HEK293 (cell line): ENCODE measurements around the gene ELN.

Source experiments
- CTCF ChIA-PET: fragments of 350-600 bp; formaldehyde crosslinking; extraction: SDS; loops from one replicate; lab custom pipeline; 2021; ENCODE audit warnings: antibody characterized with exemption; lab: Yijun Ruan, JAX
- POLR2A ChIA-PET: fragments of 300-600 bp; formaldehyde crosslinking; extraction: SDS; loops from one replicate; lab custom pipeline; 2020; ENCODE audit warnings: antibody characterized with exemption, inconsistent platforms; lab: Yijun Ruan, JAX
- H3K27ac ChIP-seq: fragments of 200-500 bp; sonication (Bioruptor generic); 2 replicates; pipeline ENCODE4 v1.5.1; 2014; ENCODE audit warnings: low read depth, low read length, control low read depth, inconsistent platforms; ENCODE audit errors: extremely low read depth
- H3K36me3 ChIP-seq, 2 experiments: fragments of 200-500 bp in 1 of 2; sonication (Bioruptor generic) in 1 of 2; 1 replicate in 1 of 2; 2 replicates in 1 of 2; pipeline ENCODE4 v1.5.1; 2014 to 2017; ENCODE audit warnings: inconsistent platforms in 2 of 2, low read length in 2 of 2; ENCODE audit not compliant: control insufficient read depth in 2 of 2, insufficient read depth in 1 of 2
- H3K4me1 ChIP-seq: fragments of 200-500 bp; sonication (Bioruptor generic); 2 replicates; pipeline ENCODE4 v1.5.1; 2014; ENCODE audit warnings: mild to moderate bottlenecking, low read length, inconsistent platforms; ENCODE audit not compliant: control insufficient read depth, insufficient read depth
- H3K4me3 ChIP-seq: 2 replicates; pipeline ENCODE4 v1.5.1; 2011; ENCODE audit warnings: low read depth, mild to moderate bottlenecking, control low read depth, low read length, moderate library complexity
- H3K9me3 ChIP-seq: fragments of 200-500 bp; sonication (Bioruptor generic); 2 replicates; pipeline ENCODE4 v1.5.1; 2014; ENCODE audit warnings: low read depth, low read length, inconsistent platforms; ENCODE audit not compliant: control insufficient read depth, insufficient read depth
- KLF16 ChIP-seq: fragments of 450-650 bp; formaldehyde crosslinking; IDR thresholded peaks from 2 replicates; pipeline ENCODE4 v1.5.1; 2017; ENCODE audit warnings: missing biosample characterization, missing genetic modification characterization
- SALL2 ChIP-seq: fragments of 450-650 bp; formaldehyde crosslinking; IDR thresholded peaks from 2 replicates; pipeline ENCODE4 v1.5.0; 2017; ENCODE audit warnings: missing biosample characterization, mild to moderate bottlenecking, missing genetic modification characterization, borderline replicate concordance
- ZBTB17 ChIP-seq: fragments of 450-650 bp; formaldehyde crosslinking; IDR thresholded peaks from 2 replicates; pipeline ENCODE4 v1.5.1; 2016; ENCODE audit warnings: missing biosample characterization, missing genetic modification characterization
- ZBTB8A ChIP-seq: fragments of 450-650 bp; formaldehyde crosslinking; IDR thresholded peaks from 2 replicates; pipeline ENCODE4 v1.5.1; 2016; ENCODE audit warnings: missing biosample characterization, missing genetic modification characterization
- ZNF280C ChIP-seq: fragments of 450-650 bp; formaldehyde crosslinking; IDR thresholded peaks from 2 replicates; pipeline ENCODE4 v1.5.1; 2016; ENCODE audit warnings: missing biosample characterization, missing genetic modification characterization
- ZNF324 ChIP-seq: fragments of 450-650 bp; formaldehyde crosslinking; IDR thresholded peaks from 2 replicates; pipeline ENCODE4 v1.5.1; 2016; ENCODE audit warnings: missing biosample characterization, missing genetic modification characterization
- ZNF423 ChIP-seq: fragments of 450-650 bp; formaldehyde crosslinking; IDR thresholded peaks from 2 replicates; pipeline ENCODE4 v1.5.1; 2016; ENCODE audit warnings: missing biosample characterization, missing genetic modification characterization
- ZNF449 ChIP-seq: fragments of 450-650 bp; formaldehyde crosslinking; IDR thresholded peaks from 2 replicates; pipeline ENCODE4 v1.5.1; 2017; ENCODE audit warnings: missing biosample characterization, mild to moderate bottlenecking, missing genetic modification characterization, moderate library complexity
- ZNF48 ChIP-seq: fragments of 450-650 bp; formaldehyde crosslinking; IDR thresholded peaks from 2 replicates; pipeline ENCODE4 v1.5.1; 2016; ENCODE audit warnings: missing biosample characterization, missing genetic modification characterization
- ZNF510 ChIP-seq: fragments of 450-650 bp; formaldehyde crosslinking; IDR thresholded peaks from 2 replicates; pipeline ENCODE4 v1.5.1; 2018; ENCODE audit warnings: mild to moderate bottlenecking, missing genetic modification characterization, missing biosample characterization; ENCODE audit not compliant: insufficient replicate concordance
- ZNF521 ChIP-seq: fragments of 450-650 bp; formaldehyde crosslinking; IDR thresholded peaks from 2 replicates; pipeline ENCODE4 v1.5.1; 2017; ENCODE audit warnings: missing biosample characterization, mild to moderate bottlenecking, missing genetic modification characterization
- ZNF624 ChIP-seq: fragments of 450-650 bp; formaldehyde crosslinking; IDR thresholded peaks from 2 replicates; pipeline ENCODE4 v1.5.1; 2017; ENCODE audit warnings: missing biosample characterization, missing genetic modification characterization
- ZSCAN18 ChIP-seq: fragments of 450-650 bp; formaldehyde crosslinking; IDR thresholded peaks from 2 replicates; pipeline ENCODE4 v1.5.1; 2016; ENCODE audit warnings: missing biosample characterization, missing genetic modification characterization
- TF ChIP-seq, protein P1 (sequence below): fragments of 450-650 bp; formaldehyde crosslinking; IDR thresholded peaks from 2 replicates; pipeline ENCODE4 v1.5.1; 2016; ENCODE audit warnings: missing biosample characterization, missing genetic modification characterization
- TF ChIP-seq, protein P2 (sequence below): fragments of 450-650 bp; formaldehyde crosslinking; IDR thresholded peaks from 2 replicates; pipeline ENCODE4 v1.5.1; 2016; ENCODE audit warnings: missing biosample characterization, missing genetic modification characterization
- TF ChIP-seq, protein P3 (sequence below): fragments of 450-650 bp; formaldehyde crosslinking; IDR thresholded peaks from 2 replicates; pipeline ENCODE4 v1.5.0; 2017; ENCODE audit warnings: missing biosample characterization, missing genetic modification characterization, borderline replicate concordance

The ELN gene

DNA sequence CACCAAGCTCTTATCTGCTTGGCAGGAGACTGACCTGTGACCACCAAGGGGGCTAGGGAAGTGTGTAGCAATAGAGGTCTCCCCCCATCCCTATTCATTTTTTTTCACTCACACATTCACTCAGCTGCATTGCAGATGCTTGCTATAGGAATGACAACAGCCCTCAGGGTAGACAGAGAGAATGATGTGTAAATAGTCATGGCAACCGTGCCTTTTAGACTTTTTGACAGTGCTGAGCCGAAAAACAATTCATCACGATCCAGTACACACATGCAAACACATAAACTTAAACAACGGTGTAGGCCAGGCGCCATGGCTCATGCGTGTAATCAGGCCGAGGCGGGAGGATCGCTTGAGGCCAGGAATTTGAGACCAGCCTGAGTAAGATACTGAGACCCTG is 7.6 kb upstream of the ELN start:
- TF ChIP-seq ZSCAN18 (tag by site-specific recombination) (no peak), ZNF624 (tag by site-specific recombination) (no peak), ZNF280C (no peak), ZBTB17 (tag by site-specific recombination) (no peak), SALL2 (tag by site-specific recombination) (no peak), ZNF510 (tag by site-specific recombination) (no peak), ZNF324 (tag by site-specific recombination) (no peak), ZNF48 (tag by site-specific recombination) (no peak), KLF16 (tag by site-specific recombination) (no peak), ZBTB8A (no peak), ZNF423 (no peak), ZNF449 (tag by site-specific recombination) (no peak), ZNF521 (tag by site-specific recombination) (no peak)
- TF ChIP-seq, protein P1, sequence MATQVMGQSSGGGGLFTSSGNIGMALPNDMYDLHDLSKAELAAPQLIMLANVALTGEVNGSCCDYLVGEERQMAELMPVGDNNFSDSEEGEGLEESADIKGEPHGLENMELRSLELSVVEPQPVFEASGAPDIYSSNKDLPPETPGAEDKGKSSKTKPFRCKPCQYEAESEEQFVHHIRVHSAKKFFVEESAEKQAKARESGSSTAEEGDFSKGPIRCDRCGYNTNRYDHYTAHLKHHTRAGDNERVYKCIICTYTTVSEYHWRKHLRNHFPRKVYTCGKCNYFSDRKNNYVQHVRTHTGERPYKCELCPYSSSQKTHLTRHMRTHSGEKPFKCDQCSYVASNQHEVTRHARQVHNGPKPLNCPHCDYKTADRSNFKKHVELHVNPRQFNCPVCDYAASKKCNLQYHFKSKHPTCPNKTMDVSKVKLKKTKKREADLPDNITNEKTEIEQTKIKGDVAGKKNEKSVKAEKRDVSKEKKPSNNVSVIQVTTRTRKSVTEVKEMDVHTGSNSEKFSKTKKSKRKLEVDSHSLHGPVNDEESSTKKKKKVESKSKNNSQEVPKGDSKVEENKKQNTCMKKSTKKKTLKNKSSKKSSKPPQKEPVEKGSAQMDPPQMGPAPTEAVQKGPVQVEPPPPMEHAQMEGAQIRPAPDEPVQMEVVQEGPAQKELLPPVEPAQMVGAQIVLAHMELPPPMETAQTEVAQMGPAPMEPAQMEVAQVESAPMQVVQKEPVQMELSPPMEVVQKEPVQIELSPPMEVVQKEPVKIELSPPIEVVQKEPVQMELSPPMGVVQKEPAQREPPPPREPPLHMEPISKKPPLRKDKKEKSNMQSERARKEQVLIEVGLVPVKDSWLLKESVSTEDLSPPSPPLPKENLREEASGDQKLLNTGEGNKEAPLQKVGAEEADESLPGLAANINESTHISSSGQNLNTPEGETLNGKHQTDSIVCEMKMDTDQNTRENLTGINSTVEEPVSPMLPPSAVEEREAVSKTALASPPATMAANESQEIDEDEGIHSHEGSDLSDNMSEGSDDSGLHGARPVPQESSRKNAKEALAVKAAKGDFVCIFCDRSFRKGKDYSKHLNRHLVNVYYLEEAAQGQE (tag by site-specific recombination), result no peak
- TF ChIP-seq, protein P2, sequence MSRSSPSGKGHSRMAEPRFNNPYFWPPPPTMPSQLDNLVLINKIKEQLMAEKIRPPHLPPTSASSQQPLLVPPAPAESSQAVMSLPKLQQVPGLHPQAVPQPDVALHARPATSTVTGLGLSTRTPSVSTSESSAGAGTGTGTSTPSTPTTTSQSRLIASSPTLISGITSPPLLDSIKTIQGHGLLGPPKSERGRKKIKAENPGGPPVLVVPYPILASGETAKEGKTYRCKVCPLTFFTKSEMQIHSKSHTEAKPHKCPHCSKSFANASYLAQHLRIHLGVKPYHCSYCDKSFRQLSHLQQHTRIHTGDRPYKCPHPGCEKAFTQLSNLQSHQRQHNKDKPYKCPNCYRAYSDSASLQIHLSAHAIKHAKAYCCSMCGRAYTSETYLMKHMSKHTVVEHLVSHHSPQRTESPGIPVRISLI (tag by site-specific recombination), result no peak
- TF ChIP-seq, protein P3, sequence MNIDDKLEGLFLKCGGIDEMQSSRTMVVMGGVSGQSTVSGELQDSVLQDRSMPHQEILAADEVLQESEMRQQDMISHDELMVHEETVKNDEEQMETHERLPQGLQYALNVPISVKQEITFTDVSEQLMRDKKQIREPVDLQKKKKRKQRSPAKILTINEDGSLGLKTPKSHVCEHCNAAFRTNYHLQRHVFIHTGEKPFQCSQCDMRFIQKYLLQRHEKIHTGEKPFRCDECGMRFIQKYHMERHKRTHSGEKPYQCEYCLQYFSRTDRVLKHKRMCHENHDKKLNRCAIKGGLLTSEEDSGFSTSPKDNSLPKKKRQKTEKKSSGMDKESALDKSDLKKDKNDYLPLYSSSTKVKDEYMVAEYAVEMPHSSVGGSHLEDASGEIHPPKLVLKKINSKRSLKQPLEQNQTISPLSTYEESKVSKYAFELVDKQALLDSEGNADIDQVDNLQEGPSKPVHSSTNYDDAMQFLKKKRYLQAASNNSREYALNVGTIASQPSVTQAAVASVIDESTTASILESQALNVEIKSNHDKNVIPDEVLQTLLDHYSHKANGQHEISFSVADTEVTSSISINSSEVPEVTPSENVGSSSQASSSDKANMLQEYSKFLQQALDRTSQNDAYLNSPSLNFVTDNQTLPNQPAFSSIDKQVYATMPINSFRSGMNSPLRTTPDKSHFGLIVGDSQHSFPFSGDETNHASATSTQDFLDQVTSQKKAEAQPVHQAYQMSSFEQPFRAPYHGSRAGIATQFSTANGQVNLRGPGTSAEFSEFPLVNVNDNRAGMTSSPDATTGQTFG, result no peak
- Histone ChIP-seq H3K4me1 (no peaks in the 10 kb centered on the region), H3K27ac (no peak overlapping the region), H3K9me3 (no peaks in the 10 kb centered on the region), H3K36me3 (no peaks in the 10 kb centered on the region), H3K4me3 (no peak overlapping the region)
- CTCF ChIA-PET, result interaction anchor here (1.1 kb wide), 1 partner anchor 380 kb away, joined by 3 read pairs; no protein-coding TSS in a partner anchor
- POLR2A ChIA-PET, result interaction anchor here (0.7 kb wide), 1 partner anchor 124 kb away, joined by 8 read pairs; no protein-coding TSS in a partner anchor
